HG02840 (cell line): ENCODE results near the gene C6orf89.

Source experiments
- ATAC-seq: cut with Tn5 transposase; IDR thresholded peaks from one replicate; pipeline ENCODE4 v1.9.1; 2021; ENCODE audit warnings: mild to moderate bottlenecking, moderate library complexity, moderate number of reproducible peaks; ENCODE audit not compliant: unreplicated experiment, low FRiP score

C6orf89 gene

DNA sequence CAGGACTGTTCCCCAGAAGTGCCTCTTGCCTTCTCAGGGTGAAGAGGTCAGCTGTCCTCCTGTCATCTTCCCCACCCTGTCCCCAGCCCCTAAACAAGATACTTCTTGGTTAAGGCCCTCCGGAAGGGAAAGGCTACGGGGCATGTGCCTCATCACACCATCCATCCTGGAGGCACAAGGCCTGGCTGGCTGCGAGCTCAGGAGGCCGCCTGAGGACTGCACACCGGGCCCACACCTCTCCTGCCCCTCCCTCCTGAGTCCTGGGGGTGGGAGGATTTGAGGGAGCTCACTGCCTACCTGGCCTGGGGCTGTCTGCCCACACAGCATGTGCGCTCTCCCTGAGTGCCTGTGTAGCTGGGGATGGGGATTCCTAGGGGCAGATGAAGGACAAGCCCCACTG lies 78.6 kb downstream of the C6orf89 start:
- no peak for ATAC-seq

DNA sequence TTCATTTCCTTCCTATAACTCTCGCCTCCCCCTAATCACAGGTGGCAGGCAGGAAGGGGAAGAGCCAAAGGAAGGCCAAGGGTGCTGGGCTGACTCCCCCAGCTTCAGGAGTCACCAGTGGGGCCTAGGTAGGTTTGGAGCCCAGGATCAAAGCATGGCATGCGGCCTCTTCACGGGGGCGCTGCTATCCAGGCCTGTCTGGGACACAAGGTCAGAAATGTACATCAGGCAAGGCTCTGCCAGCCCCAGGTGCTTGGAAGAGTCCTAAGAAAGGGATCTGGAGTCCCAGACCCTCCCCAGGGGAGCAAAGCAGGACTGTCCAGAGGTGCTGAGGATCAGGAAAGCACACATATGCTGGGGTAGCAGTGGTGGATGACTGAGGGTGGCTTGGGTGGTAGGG lies 79.2 kb downstream of the C6orf89 start:
- ATAC-seq = no peak

GRCh38 chr6:36967301-36967700 lies 81.5 kb downstream of the C6orf89 start:
- no peak for ATAC-seq

DNA sequence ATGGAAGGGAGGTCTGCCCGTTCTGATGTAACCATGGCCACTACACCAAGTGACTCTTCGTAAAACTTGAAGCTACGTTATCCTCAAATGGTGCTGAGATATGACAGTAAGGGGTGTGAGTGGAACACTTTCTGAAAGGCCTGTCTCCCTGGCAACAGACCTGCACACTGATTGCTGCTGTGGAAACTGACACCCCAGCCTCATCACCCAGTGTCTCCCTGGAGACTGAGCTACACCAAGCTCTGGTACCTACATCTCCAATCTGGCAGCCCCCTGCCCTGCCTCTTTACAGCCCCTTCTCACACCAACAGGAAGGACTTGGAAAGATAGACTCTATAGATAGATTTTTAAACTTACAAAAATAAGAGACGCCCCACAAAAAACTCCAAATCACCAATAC lies 82.0 kb downstream of the C6orf89 start:
- ATAC-seq = no peak

GRCh38 chr6:36968266-36968977 lies 82.7 kb downstream of the C6orf89 start:
- ATAC-seq = no peak

GRCh38 chr6:36969240-36969691 lies 83.5 kb downstream of the C6orf89 start:
- ATAC-seq = no peak

DNA sequence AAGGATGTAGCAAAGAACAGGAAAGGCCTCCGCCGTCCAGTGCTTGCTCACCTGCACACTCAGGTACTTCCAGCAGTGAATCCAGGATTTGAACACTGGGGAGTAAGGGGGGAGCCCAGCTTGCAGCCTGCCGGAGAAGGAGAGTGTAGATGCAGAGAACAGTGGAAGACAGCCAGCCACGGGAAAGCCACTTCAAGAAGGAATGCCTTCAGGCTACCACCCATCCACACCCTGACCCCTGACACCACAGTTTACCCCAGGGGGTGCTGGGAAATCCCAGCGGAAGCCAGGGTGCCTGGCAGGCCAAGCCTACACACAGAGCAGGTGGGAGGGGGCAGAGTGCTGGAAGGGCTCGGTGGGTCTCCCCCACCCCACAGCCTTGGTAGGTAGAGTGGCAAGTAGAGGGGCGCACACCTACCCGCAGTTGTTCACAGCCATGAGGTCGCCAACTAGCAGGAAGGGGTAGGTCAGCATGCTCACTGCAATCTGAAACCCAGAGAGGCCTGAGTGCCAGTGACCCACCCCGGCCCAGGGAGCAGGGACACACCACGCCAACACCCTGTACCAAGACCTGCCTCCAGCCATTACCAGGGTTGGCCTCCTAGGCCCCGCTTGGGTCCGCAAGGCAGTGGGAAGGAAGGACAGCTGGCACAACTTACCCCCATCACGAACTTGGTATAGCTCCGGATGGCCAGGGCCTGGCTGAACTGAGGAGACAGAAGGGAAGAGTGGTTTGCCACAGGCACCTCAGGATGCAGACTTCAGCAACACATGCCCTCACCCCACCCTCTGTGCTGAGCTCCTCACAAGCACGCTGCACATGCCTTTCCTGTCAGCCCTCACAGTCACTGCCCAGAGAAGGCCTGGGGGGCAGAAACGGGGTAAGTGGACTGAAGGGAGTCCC lies 84.5 kb downstream of the C6orf89 start:
- ATAC-seq = no peak

- no peak for ATAC-seq
These were observed 85.4 kb downstream of the C6orf89 start for GRCh38 chr6:36970892-36971842.

DNA sequence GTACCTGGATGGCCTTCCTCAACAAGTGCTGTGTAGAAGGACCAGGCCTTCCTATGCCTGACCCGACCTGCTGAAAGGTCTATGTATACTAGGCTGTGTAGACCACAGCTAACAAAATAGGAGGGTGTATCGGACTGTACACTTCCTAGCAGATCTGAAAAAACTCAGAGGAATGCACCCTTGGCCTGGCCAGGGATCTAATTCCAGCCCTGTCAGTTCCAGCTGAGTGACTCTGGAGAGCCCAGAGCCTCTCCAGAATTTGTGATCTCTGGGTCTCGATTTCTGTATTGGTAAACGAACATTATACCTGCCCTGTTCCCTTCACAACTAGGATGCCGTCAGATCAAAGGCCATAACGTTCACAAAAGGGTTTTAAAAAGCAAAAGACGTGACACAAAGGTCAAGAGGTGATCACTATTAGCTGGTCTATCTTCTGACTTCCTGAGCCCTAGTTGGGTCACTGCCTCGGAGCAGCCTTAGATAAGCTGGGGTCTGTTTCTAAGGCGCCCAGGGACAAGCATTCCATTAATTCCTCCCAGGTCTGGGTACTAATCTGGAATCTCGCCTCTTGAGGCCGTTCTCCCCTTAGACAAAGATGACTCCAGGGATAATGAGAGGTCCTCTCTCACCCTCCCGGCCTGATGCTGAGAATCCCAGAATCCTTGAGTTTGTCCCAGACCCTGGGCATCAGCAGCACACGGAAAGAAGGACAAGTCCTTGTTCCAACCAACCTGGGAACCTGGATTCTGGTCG lies 86.3 kb downstream of the C6orf89 start:
- ATAC-seq = no peak

DNA sequence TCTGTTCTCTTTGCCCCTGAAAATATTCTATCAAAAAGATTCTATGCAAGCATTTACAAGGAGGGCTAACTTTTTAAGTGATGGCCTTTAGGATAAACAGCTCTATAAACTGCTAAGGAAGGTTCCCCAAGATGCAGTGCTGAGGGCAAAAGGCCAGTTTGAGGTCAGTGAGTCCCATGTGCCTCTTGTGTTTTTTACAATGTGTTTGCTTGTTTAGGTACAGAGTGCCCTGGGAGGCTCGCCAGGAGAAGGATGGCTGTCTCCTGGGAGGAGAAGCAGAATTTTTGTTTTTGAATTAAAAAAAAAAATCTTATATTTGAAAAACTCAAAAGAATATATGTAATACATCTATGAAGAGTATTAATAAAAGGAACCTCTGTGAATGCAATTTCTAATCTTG lies 87.4 kb downstream of the C6orf89 start:
- ATAC-seq = no peak

- ATAC-seq = no peak
These were observed 87.9 kb downstream of the C6orf89 start for GRCh38 chr6:36973647-36974046.

DNA sequence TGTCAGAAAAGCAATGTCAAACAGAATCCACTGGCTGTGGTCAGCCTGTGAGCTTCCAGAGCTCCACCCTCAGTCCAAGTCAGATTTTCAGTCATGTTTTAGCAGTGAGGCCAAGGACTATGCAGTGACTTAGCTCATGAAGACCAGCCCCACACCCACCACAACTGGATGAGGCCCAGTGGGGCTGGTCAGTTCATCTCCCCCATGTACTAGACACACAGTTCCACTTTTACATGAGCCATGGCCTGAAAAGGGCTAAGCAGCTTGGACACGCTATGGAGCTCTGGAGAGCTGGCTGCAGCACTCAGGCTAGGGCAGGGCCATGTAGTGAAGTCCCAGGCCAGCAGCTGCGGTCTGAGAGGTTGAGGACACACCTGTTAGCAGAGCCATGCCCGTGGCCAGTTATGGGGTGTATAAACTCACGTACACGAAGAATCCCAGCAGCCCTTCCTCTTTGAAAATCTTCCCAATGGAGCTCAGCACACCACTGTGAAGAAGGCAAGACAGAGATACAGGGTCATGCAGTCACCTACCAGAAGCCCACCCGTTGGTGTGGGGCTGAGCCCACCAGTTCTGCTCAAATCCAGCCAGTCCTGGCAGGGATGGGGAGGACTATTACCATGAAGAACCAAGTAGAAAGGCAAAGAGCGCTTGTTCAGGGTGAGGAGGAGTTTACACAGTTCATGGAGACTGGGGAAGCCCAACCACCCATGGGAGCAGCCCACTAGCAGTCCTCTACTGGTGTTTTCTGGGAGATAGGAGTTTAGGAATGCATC lies 89.7 kb downstream of the C6orf89 start:
- ATAC-seq = no peak

- no peak for ATAC-seq
These were observed 90.2 kb downstream of the C6orf89 start for GRCh38 chr6:36976007-36976264.

DNA sequence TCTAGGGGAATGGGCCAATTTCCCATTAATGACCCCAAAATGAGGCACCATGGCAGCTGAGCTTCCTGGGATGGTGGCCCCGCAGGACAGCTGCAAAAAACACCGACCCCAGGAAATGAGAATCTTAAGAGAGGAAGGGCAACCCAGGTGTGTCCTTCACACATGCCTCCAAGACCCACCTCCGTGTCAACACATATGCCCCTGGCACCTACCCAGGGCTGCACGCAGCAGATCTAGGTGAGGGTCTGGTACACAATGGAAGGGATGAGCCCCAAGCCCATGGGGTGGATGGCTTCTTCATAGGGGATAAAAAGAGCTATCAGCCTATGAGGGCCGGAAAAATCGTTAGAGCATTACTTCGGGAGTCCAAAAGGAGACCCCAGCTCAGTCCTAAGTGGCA lies 90.8 kb downstream of the C6orf89 start:
- ATAC-seq = no peak

DNA sequence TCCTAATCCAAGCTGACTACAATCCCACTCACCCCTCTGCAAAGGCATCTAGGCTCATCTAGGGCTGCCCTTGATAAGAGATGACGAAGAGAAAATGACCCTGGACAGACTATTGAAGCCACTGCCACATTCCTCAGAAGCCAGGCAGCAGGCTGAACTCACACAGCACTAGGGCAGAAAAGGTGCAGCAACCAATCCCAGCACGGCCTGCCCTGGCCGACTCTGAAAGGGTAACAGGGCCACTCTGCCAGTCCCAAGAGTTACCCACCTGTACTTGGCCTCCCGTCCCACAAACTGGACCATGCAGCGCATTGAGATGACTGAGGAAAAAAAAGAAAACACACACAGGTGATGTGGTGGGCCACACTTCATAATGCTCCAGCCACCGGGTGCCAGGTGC lies 91.2 kb downstream of the C6orf89 start:
- ATAC-seq = no peak

GRCh38 chr6:36977470-36977941 lies 91.8 kb downstream of the C6orf89 start:
- ATAC-seq = no peak
